Activated CD8-positive, alpha-beta memory T cell treated with anti-CD3 and anti-CD28 coated beads for 4 hours (primary cell): Measurements from ENCODE around the gene MAP4K3.
"Not testable (repeated sequence)": the region's sequence is repeated elsewhere in the genome, so short reads cannot be mapped to it uniquely, and the experiment has no call there.

Source experiments
- DNase-seq, 2 donors: peaks; one replicate each; pipeline ENCODE4 v3.0.0-alpha.2; 2020; ENCODE audit warnings: low read depth in 2 of 2

MAP4K3 gene

GRCh38 chr2:39304729-39305128 is 132.4 kb downstream of the MAP4K3 start:
- no peak for DNase-seq

DNA sequence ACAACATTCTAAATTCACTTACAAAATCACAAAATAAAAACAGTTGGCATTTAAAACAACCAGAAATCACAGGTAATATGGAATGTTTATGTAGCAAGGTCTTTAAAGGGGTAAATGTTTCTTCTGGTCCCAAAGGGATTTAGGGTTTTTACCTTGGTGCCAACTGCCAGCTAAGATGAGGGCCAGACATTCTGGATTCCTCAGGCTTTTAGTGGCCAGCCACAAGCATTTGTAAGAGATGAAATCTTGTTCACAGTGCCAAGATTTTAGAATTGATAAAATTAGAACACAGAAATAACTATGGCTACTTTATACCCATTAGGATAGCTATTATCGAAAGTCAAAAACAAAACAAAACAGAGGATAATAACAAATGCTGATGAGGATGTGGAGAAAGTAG is 132.9 kb downstream of the MAP4K3 start:
- no peak for DNase-seq

- no peak for DNase-seq
Observed at GRCh38 chr2:39301352-39301751, 135.7 kb downstream of the MAP4K3 start.

GRCh38 chr2:39300044-39300978 is 136.8 kb downstream of the MAP4K3 start:
- DNase-seq, result no peak

DNA sequence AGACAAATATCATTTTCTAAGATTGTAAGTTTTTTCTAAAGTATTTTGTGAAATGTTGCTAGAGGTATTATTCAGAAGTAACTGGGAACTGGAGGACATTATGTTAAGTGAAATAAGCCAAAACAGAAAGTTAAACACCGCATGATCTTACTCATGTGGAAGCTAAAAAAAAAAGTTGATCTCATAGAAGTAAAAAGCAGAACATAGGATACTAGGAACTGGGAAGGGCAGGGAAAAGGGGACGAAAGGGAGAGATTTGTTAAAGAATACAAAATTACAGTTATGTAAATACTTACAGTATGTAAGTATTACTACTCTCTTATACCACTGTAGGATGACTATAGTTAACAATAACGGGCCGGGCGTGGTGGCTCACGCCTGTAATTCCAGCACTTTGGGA is 146.7 kb downstream of the MAP4K3 start:
- no peak for DNase-seq

GRCh38 chr2:39289609-39290008 is 147.5 kb downstream of the MAP4K3 start:
- no peak for DNase-seq

DNA sequence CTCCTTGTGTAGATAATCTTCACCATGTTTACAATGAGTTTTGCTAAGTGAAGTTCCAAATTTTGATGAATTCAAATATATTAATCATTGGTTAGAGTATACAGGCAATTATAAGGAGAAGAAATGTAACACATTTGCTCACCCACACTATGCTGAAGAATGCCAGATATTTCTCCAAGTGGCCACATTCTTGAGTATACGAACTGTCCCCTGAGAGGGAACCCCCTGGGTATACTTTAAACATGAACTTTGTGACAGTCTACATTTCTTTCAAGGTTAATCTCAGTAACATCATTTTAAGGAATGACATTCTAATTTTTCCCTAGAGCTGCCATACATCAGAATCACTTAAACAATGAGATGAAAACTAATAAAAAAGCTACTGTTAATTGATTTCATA is 153.5 kb downstream of the MAP4K3 start:
- DNase-seq, result no peak

DNA sequence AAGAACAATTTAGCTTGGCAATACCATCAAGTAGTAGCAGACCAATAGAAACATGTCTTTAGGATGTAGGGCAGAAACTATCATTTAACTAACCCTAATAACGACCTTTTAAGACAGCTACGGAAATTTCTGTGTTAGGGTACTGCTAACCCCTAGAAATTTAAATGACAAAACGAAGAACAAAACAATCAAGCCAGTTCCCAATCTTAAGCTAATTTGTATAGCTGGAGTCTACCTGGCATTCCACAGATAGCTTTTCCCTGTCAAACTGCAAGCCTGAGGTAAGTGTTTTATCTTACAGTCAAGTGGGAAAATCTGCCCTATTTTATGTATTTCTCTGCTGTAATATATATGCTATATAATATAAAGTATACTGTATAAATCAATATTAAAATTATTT is 155.7 kb downstream of the MAP4K3 start:
- DNase-seq, result no peak

- no peak for DNase-seq
Observed at GRCh38 chr2:39275016-39275415, 162.1 kb downstream of the MAP4K3 start.

DNA sequence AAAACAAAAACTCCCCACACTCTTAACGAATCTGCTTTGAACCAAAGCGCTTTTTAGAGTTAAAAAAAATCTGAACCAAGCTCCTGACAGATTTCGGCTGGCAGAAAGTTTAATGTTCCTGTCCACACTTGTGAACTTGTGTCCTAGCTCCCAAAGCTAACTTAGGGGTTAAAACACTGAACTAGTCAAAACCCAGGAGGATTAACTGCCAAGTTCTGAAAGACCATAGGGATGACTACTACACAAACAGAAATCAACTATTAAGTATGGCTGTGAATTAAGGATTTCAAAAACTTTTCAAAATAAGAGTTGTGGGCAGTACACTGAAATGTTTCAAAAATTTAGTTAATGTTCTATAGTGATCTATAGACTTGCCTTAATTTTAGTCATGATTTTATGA is 167.1 kb downstream of the MAP4K3 start:
- no peak for DNase-seq

- DNase-seq, result no peak
Observed at GRCh38 chr2:39266916-39267434, 170.1 kb downstream of the MAP4K3 start.

- DNase-seq, result no peak
Observed at GRCh38 chr2:39266139-39266805, 170.8 kb downstream of the MAP4K3 start.

- no peak for DNase-seq
Observed at GRCh38 chr2:39265315-39265714, 171.8 kb downstream of the MAP4K3 start.

DNA sequence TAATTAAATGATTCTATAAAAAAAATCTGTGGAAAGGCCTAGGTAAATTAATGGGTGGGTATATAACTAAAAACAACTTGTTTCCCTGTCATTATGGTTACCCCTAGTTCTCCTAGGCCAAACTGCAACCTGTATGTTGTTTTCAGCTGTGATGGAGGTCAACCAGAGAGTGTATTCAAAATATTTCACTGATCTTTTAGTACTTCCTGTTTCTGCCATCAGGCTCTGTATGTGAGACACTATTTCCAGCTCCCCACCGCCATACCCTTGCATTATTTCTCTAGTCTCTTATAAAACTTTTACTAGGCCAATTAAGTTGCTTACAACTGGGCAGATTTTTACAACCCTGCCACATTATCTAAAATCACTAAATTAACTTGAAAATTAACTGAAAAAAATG is 172.4 kb downstream of the MAP4K3 start:
- DNase-seq, result no peak

- DNase-seq, result no peak
Observed at GRCh38 chr2:39260087-39260486, 177.0 kb downstream of the MAP4K3 start.

DNA sequence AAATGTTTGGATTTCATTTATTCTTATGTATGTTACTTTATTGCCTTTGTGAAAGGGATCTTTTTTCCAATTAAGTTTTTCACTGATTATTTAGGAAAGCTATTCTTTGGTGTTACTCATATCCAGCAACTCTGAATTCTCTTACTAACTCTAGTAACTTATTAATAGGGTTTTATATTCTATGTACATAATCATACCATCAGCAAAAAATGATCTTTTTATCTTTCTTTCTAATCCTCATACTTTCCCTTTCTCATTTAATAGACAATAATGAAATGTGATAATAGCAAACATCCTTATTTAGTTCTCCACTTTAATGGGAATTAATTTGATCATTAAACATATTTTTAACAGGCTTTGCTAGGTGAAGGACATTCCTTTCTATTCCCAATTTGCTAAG is 181.0 kb downstream of the MAP4K3 start:
- no peak for DNase-seq

DNA sequence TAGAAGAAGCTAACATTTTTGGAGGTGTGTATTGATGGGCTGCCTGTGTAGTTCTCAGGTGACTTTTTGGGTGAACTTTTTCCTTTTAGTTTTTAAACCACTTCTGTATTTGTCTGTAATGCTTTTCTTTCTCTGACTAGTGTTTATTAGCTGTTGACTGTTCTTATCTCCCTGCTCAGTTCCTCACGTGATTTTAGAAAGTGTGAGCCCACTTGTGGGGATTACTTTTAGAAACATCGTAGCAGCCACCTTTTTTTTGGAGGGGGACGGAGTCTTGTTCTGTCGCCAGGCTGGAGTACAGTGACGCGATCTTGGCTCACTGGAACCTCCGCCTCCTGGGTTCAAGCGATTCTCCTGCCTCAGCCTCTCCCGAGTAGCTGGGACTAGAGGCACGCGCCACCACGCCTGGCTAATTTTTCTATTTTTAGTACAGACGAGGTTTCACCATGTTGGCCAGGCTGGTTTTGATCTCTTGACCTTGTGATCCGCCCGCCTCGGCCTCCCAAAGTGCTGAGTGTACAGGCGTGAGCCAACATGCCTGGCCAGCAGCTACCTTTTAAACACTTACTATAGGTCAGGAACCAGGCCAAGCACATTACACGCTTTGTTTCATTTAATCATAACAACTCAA is 184.1 kb downstream of the MAP4K3 start:
- no peak for DNase-seq

DNA sequence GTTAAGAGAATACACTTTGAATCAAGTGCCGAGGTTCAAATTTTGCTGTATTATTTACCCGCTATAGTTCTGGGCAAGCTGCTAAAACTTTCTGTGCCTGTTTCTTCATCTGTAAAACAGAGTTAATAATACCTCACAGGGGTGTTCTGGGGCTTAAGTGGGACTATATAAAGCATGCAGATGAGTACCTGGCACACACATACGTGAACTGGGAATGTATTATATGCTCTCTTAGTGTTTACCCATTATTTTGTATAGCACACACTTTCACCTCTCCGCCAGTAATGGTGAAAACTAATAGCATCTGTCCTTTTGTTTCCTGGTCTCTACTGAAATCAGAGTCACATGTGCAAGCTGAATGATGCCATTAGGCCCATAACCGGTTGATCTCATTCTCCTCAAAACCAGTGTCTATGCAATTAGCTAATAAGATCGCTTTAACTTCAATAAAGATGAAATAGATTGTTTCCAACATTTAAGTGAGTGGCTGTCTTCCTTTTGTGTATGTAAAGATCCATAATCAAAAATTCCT is 189.5 kb downstream of the MAP4K3 start:
- DNase-seq, result no peak

DNA sequence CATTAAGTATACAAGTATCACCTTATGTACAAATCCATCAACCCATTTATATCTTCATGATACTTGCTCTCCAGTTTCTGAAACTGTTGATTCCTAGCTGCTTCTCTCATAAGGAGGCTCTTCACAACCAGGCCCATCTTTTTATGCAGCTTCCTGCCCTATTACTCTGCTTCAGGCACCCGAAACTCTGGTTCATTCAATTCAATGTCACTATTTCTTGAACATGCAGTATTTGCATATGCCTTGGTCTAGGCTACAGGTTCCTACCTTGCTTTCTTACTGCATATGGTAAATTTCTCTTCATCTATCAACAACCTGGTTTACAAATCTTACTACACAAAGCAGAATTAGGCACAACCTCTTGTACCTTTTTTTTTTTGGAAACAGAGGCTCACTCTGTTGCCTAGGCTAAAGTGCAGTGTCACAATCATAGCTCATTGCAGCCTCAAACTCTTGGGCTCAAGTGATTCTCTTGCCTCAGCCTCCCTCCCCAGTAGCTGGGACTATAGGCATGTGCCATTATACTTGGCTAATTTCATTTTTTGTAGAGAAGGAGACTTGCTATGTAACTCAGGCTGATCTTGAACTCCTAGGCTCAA is 190.6 kb downstream of the MAP4K3 start:
- DNase-seq, result no peak

DNA sequence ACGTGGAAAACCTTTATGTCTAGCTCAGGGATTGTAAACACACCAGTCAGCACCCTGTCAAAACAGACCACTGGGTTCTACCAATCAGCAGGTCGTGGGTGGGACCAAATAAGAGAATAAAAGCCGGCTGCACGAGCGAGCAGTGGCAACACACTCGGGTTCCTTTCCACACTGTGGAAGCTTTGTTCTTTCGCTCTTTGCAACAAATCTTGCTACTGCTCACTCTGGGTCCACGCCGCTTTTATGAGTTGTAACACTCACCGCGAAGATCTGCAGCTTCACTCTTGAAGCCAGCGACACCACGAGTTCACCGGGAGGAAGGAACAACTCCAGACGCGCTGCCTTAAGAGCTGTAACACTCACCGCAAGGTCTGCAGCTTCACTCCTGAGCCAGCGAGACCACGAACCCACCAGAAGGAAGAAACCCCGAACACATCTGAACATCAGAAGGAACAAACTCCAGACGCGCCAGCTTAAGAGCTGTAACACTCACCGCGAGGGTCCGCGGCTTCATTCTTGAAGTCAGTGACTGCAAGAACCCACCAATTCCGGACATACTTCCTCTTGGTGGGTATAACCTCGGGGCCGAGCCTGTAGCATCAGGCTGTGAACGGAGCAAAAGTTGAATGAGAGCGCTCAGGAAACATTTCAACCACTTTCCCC is 192.0 kb downstream of the MAP4K3 start:
- not testable (repeated sequence) for DNase-seq

DNA sequence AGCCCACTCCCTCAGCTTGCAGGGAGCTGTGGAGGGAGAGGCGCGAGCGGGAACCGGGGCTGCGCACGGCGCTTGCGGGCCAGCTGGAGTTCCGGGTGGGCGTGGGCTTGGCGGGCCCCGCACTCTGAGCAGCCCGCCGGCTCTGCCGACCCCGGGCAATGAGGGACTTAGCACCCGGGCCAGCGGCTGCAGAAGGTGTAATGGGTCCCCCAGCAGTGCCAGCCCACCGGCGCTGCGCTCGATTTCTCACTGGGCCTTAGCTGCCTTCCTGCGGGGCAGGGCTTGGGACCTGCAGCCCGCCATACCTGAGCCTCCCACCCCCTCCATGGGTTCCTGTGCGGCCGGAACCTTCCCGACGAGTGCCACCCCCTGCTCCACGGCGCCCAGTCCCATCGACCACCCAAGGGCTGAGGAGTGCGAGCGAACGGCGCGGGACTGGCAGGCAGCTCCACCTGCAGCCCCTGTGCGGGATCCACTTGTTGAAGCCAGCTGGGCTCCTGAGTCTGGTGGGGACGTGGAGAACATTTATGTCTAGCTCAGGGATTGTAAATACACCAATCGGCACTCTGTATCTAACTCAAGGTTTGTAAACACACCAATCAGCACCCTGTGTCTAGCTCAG is 192.7 kb downstream of the MAP4K3 start:
- DNase-seq, result not testable (repeated sequence)
